ENCODE results near the gene PNPLA7.
"Not testable (repeated sequence)": the region's sequence is repeated elsewhere in the genome, so short reads cannot be mapped to it uniquely, and the experiment has no call there.

The PNPLA7 gene

DNA sequence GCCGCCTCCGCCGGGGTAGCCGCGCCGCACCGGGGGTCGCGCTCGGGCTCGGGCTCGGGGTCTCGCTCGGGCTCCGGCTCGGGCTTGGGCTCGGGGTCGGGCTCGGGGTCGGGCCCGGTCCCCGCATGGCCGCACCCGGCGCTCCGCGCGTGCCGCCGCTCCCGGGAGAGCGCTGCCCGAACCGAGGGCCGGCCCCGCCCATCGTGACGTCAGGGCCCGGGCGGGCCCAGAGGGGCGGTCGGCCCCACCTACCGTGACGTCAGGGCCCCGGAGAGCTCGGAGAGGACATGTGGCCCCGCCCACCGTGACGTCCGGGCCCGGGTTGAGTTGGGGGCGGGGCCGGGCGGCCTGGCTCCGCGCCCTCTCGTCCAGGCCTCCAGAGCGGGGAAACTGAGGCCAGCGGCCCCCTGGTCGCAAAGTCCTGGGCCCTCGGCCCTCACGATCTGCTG, 91.0 kb downstream of the PNPLA7 start, which contains the start of gene NSMF:
Gene NSMF (minus strand): TSS at position 183 of the 449 bp plus-strand sequence. CDS start 232 bp downstream, outside the sequence.
- DNase-seq, result peak; percentile 67 to 92

DNA sequence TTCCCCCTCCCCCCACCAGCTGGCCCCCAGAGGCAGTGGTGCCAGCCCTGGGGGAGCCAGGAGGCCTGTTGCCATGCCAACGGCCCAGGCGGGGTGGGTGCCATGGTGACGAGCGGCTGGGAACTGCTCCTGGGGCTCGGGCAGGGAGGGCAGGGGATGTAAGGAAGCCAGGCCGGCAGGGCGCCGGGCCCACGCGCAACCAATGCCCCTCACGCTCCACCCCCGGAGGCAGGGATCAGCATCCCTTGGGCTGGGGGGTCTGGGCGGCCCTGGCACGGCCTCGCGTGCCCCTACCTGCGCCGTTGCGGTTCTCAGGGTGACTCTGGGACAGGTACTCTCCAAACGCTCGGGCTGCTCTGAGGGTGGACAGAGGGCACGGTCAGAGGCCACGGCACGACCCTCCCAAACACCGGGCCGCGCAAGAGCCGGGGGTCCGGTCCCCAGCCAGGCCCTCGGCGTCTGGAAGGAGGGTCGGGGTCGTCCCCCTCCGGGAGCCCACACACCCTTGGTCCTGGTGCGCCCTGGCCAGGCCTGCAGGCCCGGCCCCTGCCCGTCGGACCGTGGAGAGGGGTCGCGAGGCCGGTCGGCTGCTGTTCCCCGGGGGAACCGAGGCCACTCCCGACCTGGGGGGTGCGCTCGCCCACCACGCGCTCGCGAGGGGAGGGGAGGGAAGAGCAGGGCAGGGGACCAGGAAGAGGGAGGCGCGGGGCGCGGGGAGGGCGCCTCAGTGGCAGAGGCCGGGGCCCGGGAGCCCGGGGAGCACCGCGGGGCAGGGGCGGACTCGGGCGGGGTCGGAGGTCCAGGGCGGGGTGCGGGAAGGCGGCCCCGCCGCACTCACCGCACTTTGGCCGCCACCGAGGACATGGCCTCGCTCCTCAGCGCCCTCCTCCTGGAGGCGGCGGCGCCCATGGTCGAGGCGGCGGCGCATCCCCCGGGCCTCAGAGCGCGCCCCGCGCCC, 91.7 kb downstream of the PNPLA7 start:
- peak; percentile 87 to 90 for DNase-seq

DNA sequence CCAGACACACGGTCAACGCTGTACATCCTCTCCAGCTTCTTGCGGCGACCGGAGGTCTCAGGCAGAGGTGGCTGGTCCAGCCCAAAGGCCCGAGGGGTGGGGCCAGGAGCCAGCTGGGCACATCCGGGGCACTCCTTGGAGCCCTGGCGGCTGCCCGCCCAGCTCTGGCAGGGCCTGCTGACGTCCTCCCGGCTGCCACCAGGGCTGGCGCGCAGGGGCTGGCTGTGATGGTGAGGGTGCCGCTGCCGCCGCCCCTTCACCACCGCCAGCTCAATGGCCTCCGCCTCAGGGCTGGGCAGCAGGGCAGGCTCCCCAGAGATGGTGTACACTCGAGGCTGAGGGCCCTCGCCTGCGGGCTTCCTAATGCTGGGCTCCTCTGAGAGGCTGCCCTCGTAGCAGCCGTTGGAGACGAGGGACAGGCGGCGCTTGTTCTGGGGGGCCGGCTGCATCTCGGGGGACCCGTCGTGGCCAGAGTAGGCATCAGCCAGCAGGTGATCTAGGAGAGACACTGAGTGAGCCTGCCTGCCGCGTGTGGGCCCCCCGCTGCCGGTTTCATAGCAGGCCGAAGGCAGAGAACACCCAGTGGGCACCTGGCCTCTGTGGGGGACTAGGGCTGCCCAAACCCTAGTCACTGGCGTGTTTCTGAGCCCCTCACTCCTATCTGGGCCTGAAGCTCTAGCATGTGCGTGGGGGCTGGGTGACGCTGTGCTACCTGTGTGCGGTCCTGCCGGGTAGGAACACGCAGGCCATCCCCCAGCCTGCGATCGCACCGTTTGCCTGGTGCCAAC, 92.6 kb downstream of the PNPLA7 start:
- DNase-seq, result no peak

DNA sequence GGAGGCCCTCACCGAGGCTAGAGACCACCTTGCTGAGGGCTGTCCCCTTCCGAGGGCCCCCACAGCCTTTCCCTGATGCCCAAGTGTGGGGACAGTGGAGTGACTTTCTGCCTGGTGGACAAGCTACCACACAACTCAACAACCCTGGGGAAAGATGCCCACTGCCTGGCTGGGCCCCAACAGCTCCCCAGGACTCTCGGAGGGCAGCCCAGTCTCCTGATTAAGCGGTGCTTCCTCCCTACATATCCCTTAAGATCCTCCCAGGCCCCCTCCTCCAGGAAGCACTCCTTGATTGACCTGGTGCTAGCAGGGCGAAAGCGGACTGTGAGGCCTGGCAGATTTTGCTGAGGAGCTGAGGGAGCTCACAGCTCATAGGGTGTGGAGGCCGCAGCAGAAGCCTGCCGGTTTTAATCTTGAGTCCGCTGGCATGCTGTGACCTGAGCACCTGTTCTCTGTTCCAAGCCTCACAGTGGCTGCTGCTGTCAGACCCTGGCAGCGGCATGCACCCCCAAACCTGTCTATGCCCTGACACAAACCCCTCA, 93.3 kb downstream of the PNPLA7 start:
- no peak for DNase-seq

GRCh38 chr9:137456061-137456863, 93.9 kb downstream of the PNPLA7 start:
- DNase-seq, result no peak

GRCh38 chr9:137455359-137455991, 94.7 kb downstream of the PNPLA7 start:
- DNase-seq, result no peak

- no peak for DNase-seq
Observed at GRCh38 chr9:137454597-137455358, 95.4 kb downstream of the PNPLA7 start.

DNA sequence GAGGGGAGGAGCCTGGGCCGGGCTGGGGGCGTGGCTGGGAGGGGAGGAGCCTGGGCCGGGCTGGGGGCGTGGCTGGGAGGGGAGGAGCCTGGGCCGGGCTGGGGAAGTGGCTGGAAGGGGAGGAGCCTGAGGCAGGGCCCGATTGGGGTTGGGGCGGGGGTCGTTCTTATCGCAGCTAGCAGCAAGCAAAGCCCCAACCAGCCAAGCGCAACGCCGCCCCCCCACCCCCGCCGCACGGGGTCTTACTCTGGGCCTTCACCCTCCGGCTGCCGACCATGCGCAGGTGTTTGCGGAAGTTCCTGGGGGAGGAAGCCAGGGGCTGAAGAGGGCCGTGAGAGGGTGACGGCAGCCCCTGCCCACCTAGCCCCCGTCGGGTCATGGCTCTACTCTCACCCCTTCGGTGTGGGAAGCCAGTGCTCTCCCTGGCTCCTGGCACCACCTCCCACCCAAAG, 96.0 kb downstream of the PNPLA7 start:
- no peak for DNase-seq

DNA sequence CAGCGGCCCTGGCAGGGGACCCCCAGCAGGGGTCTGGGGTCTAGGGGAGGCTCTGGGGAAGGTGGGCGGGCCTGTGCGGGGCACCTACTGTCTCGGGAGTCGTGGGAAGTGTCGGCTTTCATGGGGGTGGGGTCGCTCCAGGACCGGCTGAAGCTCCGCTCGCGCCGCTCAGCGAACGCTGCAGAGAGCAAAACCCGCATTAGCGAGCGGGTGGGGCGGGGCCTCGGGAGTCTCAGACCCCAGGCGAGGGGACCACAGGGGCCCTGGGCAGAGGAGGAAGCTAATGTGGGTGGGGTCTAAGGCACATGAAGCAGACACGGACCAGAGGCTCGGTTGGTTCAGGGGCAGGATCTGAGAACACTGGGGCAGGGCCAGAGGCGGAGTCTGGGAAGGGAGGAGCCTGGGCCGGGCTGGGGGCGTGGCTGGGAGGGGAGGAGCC, 96.5 kb downstream of the PNPLA7 start:
- DNase-seq, result no peak

DNA sequence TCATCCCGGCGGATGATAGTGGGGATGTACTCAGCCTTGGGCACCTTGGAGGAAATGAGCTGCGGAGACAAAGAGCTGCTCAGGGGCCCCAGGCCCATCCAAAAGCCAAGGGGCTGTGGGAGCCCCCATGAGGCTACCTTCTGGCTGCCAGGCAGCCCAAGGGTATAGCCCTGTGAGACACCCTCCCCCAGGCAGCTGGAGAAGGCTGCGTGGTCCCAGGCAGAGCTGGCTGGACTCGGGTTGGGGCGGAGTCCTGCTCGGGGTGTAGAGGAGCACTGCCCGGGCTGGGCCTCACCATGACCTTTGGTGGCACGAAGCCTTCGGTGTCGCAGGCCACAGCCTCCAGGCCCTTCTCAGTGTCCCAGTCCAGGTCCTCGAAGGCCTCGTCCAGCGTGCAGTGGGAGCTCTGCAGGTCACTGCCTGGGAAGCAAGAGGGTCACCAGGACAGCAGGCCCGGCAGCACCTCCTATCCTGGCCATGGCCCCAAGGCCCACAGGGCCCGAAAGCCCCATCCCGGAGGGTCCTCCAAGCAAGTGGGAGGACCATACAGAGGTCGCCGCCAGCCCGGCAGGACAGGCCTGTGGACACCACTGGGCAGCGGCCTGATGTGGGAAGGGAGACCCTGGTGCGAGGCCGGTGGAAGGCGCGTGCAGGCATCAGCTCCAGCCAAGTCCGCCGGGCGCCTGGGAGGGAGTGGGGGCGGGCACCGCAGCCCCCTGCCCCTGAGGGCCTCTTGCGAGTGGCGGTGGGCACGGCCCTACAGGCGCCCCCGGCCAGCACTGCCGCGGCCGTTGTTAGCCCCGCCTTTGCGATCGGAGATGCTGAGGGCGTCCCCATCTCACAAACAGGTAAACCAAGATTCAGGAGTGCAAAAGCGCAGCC, 97.2 kb downstream of the PNPLA7 start:
- DNase-seq, result no peak

GRCh38 chr9:137452006-137452760, 98.0 kb downstream of the PNPLA7 start:
- no peak for DNase-seq

GRCh38 chr9:137451264-137452005, 98.8 kb downstream of the PNPLA7 start:
- DNase-seq, result not testable (repeated sequence)

GRCh38 chr9:137450539-137451222, 99.5 kb downstream of the PNPLA7 start:
- not testable (repeated sequence) for DNase-seq

- no peak for DNase-seq
Observed at GRCh38 chr9:137449931-137450538, 100.2 kb downstream of the PNPLA7 start.

- no peak for DNase-seq
Observed at GRCh38 chr9:137449081-137449844, 100.9 kb downstream of the PNPLA7 start.

GRCh38 chr9:137448602-137448962, 101.6 kb downstream of the PNPLA7 start:
- no peak for DNase-seq
